ENCODE data around the gene RPSA. TPM values are rescaled to one million over a fixed set of nuclear protein-coding genes. Genes with fewer than 3 reads are reported as not detected.

RPSA gene
- total and polyA plus RNA-seq, 2 donors from 2014 or later: 806 to 1,249 TPM

DNA sequence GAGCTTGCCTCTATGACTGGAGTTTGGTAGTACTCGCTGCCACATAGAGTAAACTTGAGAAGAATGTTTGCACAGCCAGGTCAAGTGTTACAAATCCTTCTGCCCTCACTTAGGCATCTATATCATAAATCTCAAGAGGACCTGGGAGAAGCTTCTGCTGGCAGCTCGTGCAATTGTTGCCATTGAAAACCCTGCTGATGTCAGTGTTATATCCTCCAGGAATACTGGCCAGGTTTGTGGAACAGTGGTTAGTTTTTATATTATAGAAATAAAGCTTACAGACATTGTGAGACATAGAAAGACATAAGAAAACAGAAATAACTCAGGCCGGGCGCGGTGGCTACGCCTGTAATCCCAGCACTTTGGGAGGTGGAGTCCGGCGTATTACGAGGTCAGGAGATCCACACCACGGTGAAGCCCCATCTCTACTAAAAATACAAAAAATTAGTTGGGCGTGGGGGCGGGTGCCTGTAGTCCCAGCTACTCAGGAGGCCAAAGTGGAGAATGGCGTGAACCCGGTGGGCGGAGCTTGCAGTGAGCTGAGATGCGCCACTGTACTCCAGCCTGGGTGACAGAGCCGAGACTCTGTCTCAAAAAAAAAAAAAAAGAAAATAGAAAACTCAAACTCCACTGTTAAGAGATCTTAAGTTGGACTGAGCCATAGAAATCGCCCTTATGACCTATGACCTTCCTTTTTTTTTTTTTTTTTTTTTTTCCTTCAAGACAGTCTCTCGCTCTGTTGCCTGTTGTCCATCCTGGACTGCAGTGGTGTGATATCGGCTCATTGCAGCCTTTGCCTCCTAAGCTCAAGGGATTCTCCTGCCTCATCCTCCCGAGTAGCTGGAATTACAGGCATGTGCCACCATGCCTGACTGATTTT lies 2.2 kb downstream of the RPSA start:
- TF ChIP-seq CTCF (IDR thresholded peaks at IDR 0.05; ENCODE audit: borderline replicate concordance, extremely low read depth, insufficient read depth): no peak
- no peak overlapping the region for H3K9ac ChIP-seq (ENCODE audit: low read length in 3 of 3)
- H3K36me3 ChIP-seq (ENCODE audit: control insufficient read depth in 2 of 3, insufficient read depth in 3 of 3, low read length in 3 of 3): peaks cover 9 to 42% (median 28%) of the 10 kb centered on the region in 3 donors
- intact Hi-C loops (cut with DNase I): no loop called here
- H3K27me3 ChIP-seq (ENCODE audit: control insufficient read depth, insufficient read depth, low read length): no peaks in the 10 kb centered on the region
- peaks cover 4 to 15% (median 4%) of the 10 kb centered on the region in 3 donors for H3K4me1 ChIP-seq (ENCODE audit: control insufficient read depth in 2 of 3, insufficient read depth in 2 of 3, low read depth in 1 of 3, low read length in 3 of 3)
- no peaks in the 10 kb centered on the region for H3K9me3 ChIP-seq (ENCODE audit: control insufficient read depth in 2 of 3, insufficient read depth in 1 of 3, low read length in 3 of 3)
- DNase-seq (no peak), FAIRE-seq (no peak)
- H3K27ac ChIP-seq (ENCODE audit: low read depth in 2 of 2, low read length in 2 of 2): no peak overlapping the region
- no peak overlapping the region for H3K4me3 ChIP-seq (ENCODE audit: low read length in 3 of 3)

DNA sequence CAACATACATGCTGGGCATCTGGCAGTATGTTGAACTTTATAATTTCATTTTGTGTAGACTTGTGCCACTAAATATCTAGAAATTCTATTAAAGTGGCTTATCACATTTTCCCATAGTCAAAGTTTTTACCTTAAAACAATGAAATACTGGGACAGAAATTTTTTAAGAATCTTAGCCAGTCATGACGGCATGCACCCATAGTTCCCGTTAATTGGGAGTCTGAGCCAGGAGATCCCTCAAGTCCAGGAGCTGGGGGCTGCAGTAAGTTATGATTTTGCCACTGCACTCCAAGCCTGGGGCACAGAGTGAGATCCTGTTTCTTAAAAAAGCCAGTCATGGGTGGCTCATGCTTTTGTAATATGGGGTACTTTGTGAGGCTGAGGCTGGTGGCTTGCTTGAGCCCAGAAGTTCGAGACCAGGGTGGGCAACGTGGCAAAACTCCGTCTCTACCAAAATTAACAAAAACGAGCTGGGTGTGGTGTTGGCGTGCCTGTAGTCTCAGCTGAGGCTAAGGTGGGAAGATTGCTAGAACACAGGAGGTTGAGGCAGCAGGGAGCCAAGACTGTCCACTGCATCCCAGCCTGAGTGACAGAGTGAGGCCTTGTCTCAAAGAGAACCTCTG lies 3.1 kb downstream of the RPSA start:
- H3K27ac ChIP-seq (ENCODE audit: low read depth in 2 of 2, low read length in 2 of 2): no peak overlapping the region
- FAIRE-seq (no peak), DNase-seq (no peak)
- H3K9me3 ChIP-seq (ENCODE audit: control insufficient read depth in 2 of 3, insufficient read depth in 1 of 3, low read length in 3 of 3): no peaks in the 10 kb centered on the region
- TF ChIP-seq CTCF (IDR thresholded peaks at IDR 0.05; ENCODE audit: borderline replicate concordance, extremely low read depth, insufficient read depth): no peak
- peaks cover 9 to 47% (median 28%) of the 10 kb centered on the region in 3 donors for H3K36me3 ChIP-seq (ENCODE audit: control insufficient read depth in 2 of 3, insufficient read depth in 3 of 3, low read length in 3 of 3)
- no peak overlapping the region for H3K9ac ChIP-seq (ENCODE audit: low read length in 3 of 3)
- intact Hi-C loops (cut with DNase I): no loop called here
- peaks cover 4 to 15% (median 4%) of the 10 kb centered on the region in 3 donors for H3K4me1 ChIP-seq (ENCODE audit: control insufficient read depth in 2 of 3, insufficient read depth in 2 of 3, low read depth in 1 of 3, low read length in 3 of 3)
- H3K27me3 ChIP-seq (ENCODE audit: control insufficient read depth, insufficient read depth, low read length): no peaks in the 10 kb centered on the region
- no peak overlapping the region for H3K4me3 ChIP-seq (ENCODE audit: low read length in 3 of 3)

- no peaks in the 10 kb centered on the region for H3K27me3 ChIP-seq (ENCODE audit: control insufficient read depth, insufficient read depth, low read length)
- no peaks in the 10 kb centered on the region for H3K9me3 ChIP-seq (ENCODE audit: control insufficient read depth in 2 of 3, insufficient read depth in 1 of 3, low read length in 3 of 3)
- intact Hi-C loops (cut with DNase I): no loop called here
- FAIRE-seq (no peak), DNase-seq (no peak)
- no peak for TF ChIP-seq CTCF (IDR thresholded peaks at IDR 0.05; ENCODE audit: borderline replicate concordance, extremely low read depth, insufficient read depth)
- H3K4me1 ChIP-seq (ENCODE audit: control insufficient read depth in 2 of 3, insufficient read depth in 2 of 3, low read depth in 1 of 3, low read length in 3 of 3): peaks cover 4 to 15% (median 4%) of the 10 kb centered on the region in 3 donors
- H3K9ac ChIP-seq (ENCODE audit: low read length in 3 of 3): no peak overlapping the region
- no peak overlapping the region for H3K4me3 ChIP-seq (ENCODE audit: low read length in 3 of 3)
- peaks cover 9 to 47% (median 28%) of the 10 kb centered on the region in 3 donors for H3K36me3 ChIP-seq (ENCODE audit: control insufficient read depth in 2 of 3, insufficient read depth in 3 of 3, low read length in 3 of 3)
- H3K27ac ChIP-seq (ENCODE audit: low read depth in 2 of 2, low read length in 2 of 2): no peak overlapping the region
Observed at GRCh38 chr3:39410893-39411292, 4.4 kb downstream of the RPSA start.

Measured in kidney (tissue), 14 donors.